HG02840 (cell line): ENCODE data around the gene DCST2.
A peak's percentile ranks its signal among the peaks of the same experiment; 100 is the strongest.
"Not testable (repeated sequence)": the region's sequence is repeated elsewhere in the genome, so short reads cannot be mapped to it uniquely, and the experiment has no call there.

Experiments used
- ATAC-seq: cut with Tn5 transposase; IDR thresholded peaks from one replicate; pipeline ENCODE4 v1.9.1; 2021; ENCODE audit warnings: mild to moderate bottlenecking, moderate library complexity, moderate number of reproducible peaks; ENCODE audit not compliant: unreplicated experiment, low FRiP score

The DCST2 gene

DNA sequence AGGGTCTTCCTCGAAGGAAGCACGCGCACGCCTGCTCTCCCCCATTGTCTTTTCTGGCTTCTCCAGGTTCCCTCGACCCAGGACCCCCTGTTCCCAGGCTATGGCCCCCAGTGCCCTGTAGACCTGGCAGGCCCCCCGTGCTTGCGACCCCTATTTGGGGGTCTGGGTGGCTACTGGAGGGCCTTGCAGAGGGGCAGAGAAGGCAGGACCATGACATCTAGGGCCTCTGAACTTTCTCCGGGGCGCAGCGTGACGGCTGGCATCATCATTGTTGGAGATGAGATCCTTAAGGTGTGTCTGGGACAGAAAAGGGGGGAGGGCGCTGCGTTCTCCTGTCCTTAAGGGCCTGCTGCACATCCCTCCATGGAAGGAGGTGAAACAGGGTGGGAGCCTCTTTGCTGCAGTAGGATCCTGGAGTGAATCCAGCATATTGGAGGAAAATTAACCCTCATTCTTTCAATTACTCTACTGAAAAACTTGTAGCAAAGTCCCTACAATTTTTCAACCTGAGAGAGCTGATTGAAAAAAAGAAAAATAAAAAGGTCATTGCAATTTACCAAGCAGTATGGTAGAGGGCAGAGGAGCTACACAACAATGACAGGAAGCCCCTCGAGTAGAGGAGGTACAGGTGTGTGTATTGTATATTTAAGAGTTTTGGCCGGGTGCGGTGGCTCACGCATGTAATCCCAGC lies 49.7 kb downstream of the DCST2 start:
- no peak for ATAC-seq

- ATAC-seq, result peak; percentile 99
Observed at GRCh38 chr1:154982897-154983648, 50.5 kb downstream of the DCST2 start, which contains the start of gene FLAD1. Gene FLAD1, plus strand, starts transcription at chr1:154983344. Its CDS starts 351 bp downstream, at chr1:154983695.

DNA sequence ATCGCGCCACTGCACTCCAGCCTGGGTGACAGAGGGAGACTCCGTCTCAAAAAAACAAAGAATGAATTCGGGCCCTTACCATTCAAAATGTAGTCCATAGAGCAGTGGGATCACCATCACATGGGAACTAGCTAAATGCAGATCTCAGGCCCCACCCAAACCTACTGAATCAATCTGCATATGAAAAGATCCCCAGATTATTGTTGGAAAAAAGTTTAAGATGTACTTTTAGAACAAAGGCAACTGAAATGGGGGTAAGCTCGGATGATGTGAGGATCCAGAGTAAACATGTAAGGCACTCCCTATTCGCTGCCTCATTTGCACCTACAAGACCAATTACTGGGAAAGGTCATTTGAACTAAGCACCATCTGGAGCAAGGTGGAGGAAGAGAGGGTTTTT lies 51.2 kb downstream of the DCST2 start:
- ATAC-seq, result no peak

GRCh38 chr1:154978360-154978759 lies 55.2 kb downstream of the DCST2 start:
- ATAC-seq, result no peak

GRCh38 chr1:154977762-154978161 lies 55.8 kb downstream of the DCST2 start:
- ATAC-seq, result not testable (repeated sequence)

- no peak for ATAC-seq
Observed at GRCh38 chr1:154975409-154976059, 58.0 kb downstream of the DCST2 start.

DNA sequence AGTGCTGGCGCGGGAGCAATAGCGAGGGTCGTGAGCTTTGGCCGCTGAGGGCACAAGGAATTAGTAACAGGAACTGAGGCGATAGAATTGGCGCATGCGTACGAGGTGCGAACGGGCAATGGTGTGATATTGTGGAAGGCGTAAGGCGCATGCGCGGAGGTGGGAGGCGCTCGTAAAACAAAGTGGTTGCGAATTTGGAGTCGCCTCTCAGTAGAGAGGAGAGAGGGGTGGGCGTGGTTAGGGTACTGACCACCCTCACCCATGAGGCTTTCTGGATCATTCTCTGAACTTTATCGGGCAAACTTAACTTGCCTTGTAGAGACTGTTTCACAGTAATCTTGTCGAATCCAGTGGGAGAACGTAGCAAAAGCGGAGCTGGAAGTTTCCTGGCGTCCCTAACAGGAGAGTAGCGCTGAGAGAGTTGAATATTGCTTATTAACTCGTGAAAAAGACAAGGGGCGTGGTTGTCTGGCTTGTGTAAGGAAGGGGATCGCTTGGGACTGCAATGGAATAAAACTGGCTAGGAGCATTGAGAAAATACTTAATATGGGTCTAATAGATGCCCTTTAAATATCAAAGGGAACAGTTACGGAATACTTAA lies 58.7 kb downstream of the DCST2 start:
- peak; percentile 45 for ATAC-seq

DNA sequence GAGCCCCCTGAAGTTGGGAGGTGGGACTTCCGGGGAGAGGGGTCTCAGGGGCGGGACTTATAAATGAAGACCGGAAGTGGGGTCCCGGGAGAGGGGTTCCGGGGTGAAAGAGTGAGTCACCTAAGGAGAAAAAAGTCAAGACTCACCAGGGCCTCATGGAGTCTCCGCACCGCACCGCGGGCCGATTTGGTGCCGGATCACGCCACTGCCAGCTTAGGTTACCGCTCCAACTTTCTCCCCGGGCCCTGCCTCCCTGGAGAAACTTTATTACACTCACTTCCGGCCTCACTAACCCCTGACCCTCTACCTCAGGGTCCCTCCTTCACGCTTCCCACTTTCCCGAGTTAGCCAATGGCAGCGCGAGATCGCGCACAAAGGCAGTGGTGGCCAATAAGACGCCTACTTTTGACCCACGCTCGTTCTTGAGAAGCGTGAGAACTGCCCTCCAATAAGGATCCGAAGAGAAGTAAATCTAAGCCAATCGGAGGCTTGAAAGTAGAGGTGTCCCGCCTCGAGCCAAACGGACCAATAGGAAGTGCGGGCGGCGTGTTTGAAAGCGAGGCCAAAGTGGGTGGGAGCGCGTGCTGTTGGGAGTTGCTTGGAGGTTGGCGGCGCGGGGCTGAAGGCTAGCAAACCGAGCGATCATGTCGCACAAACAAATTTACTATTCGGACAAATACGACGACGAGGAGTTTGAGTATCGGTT lies 59.3 kb downstream of the DCST2 start, which contains the start of gene CKS1B:
Gene CKS1B (plus strand): TSS at position 580 of the 706 bp plus-strand sequence. CDS start 65 bp downstream, at position 645.
- ATAC-seq, result peak; percentile 81

- peak; percentile 16 for ATAC-seq
Observed at GRCh38 chr1:154973344-154974101, 60.1 kb downstream of the DCST2 start.

GRCh38 chr1:154972517-154973343 lies 60.9 kb downstream of the DCST2 start:
- no peak for ATAC-seq

GRCh38 chr1:154972213-154972516 lies 61.4 kb downstream of the DCST2 start:
- ATAC-seq, result no peak

GRCh38 chr1:154971341-154971998 lies 62.1 kb downstream of the DCST2 start:
- ATAC-seq, result no peak

DNA sequence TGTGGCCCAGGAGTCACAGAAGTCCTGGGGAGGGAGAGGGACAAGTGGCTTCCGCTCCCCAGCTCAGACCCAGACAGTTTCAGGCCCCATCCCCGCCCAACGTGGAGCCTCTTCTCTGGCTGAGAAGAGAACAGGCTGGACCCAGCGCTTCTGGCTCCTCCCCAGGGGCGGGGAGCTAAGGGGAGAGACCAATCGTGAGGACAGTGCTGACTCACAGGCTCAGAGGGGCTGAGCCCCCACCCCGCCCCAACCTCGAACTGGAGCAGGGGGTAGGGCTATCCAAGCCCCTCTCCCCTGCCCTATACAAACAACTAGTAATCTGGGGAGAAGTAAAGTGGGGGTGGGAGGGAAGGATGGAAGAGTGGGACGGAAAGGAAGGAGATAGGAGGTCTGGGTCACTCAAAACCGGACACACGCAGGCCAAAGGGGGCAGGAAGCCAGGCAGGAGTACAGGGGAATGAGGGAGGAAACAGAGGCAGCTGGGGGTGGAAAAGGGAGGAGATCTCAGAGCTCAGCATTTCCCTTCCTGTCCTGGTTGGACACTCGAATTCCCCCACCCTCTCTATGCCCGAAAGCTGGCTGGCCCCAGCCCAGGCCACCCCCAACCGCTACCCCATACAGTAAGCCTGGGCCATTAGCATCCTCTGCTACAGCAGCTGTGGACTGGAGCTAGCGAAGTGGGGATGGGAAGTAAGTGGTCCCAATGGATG lies 62.8 kb downstream of the DCST2 start, which contains the start of gene SHC1:
Gene SHC1 (minus strand): TSS at position 117 of the 710 bp plus-strand sequence. CDS start 221 bp downstream, outside the sequence.
- ATAC-seq, result no peak

GRCh38 chr1:154969860-154970452 lies 63.6 kb downstream of the DCST2 start:
- ATAC-seq, result no peak

GRCh38 chr1:154969246-154969645 lies 64.3 kb downstream of the DCST2 start:
- no peak for ATAC-seq

GRCh38 chr1:154968731-154969130 lies 64.8 kb downstream of the DCST2 start:
- ATAC-seq, result no peak
